Naive thymus-derived CD4-positive, alpha-beta T cell (primary cell): ENCODE data around the gene MSGN1. TPM values are rescaled to one million over a fixed set of nuclear protein-coding genes. Genes with fewer than 3 reads are reported as not detected.

ENCODE experiments used
- ATAC-seq: fragments of 150-1000 bp; cut with Tn5 transposase; 2 replicates; pipeline ENCODE4 v1.10.0; 2021; ENCODE audit warnings: mild to moderate bottlenecking, moderate library complexity
- CTCF ChIA-PET: fragments of 350-600 bp; sonication (Branson Sonifier 250); formaldehyde crosslinking; loops from one replicate; lab custom pipeline; 2021; ENCODE audit warnings: antibody characterized with exemption; lab: Charles Lee
- POLR2A ChIA-PET: fragments of 350-600 bp; sonication (Branson Sonifier 250); formaldehyde crosslinking; loops from one replicate; lab custom pipeline; 2021; ENCODE audit warnings: antibody characterized with exemption, inconsistent platforms; lab: Charles Lee
- DNase-seq, 9 donors: peaks; one replicate each; pipeline versions ENCODE4 v3.0.0 to v3.0.0-alpha.2; 2020 to 2022; ENCODE audit warnings: mixed read lengths in 1 of 9
- H3K27ac ChIP-seq: one replicate; pipeline ENCODE4 v1.7.0; 2013; ENCODE audit warnings: mild to moderate bottlenecking, low read depth, low read length, moderate library complexity
- H3K27me3 ChIP-seq, 2 donors: one replicate each; pipeline ENCODE4 v1.7.0; 2013; ENCODE audit warnings: low read length in 2 of 2, mild to moderate bottlenecking in 2 of 2, moderate library complexity in 2 of 2; ENCODE audit not compliant: control insufficient read depth in 2 of 2, insufficient read depth in 2 of 2
- H3K36me3 ChIP-seq, 3 experiments: 1 replicate in 2 of 3; 2 replicates in 1 of 3; pipeline ENCODE4 v1.7.0; 2013; ENCODE audit warnings: low read length in 3 of 3, mild to moderate bottlenecking in 3 of 3, moderate library complexity in 1 of 3; ENCODE audit not compliant: insufficient read depth in 3 of 3, control insufficient read depth in 2 of 3
- H3K4me1 ChIP-seq, 2 donors: one replicate each; pipeline ENCODE4 v1.7.0; 2013; ENCODE audit warnings: low read length in 2 of 2, mild to moderate bottlenecking in 2 of 2, moderate library complexity in 1 of 2; ENCODE audit not compliant: control insufficient read depth in 2 of 2, insufficient read depth in 2 of 2
- H3K4me3 ChIP-seq: 2 replicates; pipeline ENCODE4 v1.7.0; 2013; ENCODE audit warnings: mild to moderate bottlenecking, low read length
- H3K9me3 ChIP-seq, 3 experiments: 1 replicate in 2 of 3; 2 replicates in 1 of 3; pipeline ENCODE4 v1.7.0; 2013; ENCODE audit warnings: low read length in 3 of 3; ENCODE audit not compliant: control insufficient read depth in 2 of 3
- H3K27ac Mint-ChIP-seq, 9 donors: one replicate each; pipeline ENCODE4 v1.8.0; 2020 to 2022; ENCODE audit warnings: mixed read lengths in 9 of 9, mild to moderate bottlenecking in 8 of 9, moderate library complexity in 5 of 9, inconsistent platforms in 2 of 9
- H3K27me3 Mint-ChIP-seq, 5 donors: one replicate each; pipeline ENCODE4 v1.8.0; 2021 to 2022; ENCODE audit warnings: mixed read lengths in 5 of 5, mild to moderate bottlenecking in 1 of 5
- H3K36me3 Mint-ChIP-seq, 5 donors: one replicate each; pipeline ENCODE4 v1.8.0; 2020 to 2022; ENCODE audit warnings: mixed read lengths in 5 of 5, mild to moderate bottlenecking in 3 of 5, inconsistent platforms in 1 of 5
- H3K4me1 Mint-ChIP-seq, 7 donors: one replicate each; pipeline ENCODE4 v1.8.0; 2020 to 2022; ENCODE audit warnings: mixed read lengths in 7 of 7, mild to moderate bottlenecking in 3 of 7, inconsistent platforms in 1 of 7
- H3K4me3 Mint-ChIP-seq, 10 donors: one replicate each; pipeline ENCODE4 v1.8.0; 2020 to 2022; ENCODE audit warnings: mild to moderate bottlenecking in 10 of 10, mixed read lengths in 10 of 10, moderate library complexity in 6 of 10, inconsistent platforms in 2 of 10
- H3K9me3 Mint-ChIP-seq, 11 donors: one replicate each; pipeline ENCODE4 v1.8.0; 2020 to 2022; ENCODE audit warnings: mixed read lengths in 11 of 11, mild to moderate bottlenecking in 4 of 11, inconsistent platforms in 1 of 11, moderate library complexity in 1 of 11
- intact Hi-C, 2 donors: fragments of 100-400 bp; cut with micrococcal nuclease; formaldehyde crosslinking; loops; one replicate each; pipeline ENCODE4 v1.15.1; 2023
- polyA plus RNA-seq, 2 donors: library from polyadenylated mRNA; unstranded; fragments of 300-500 nt; fragmentation: Illumina TruSeq; gene quantifications; one replicate each; pipeline ENCODE4 v1.2.3, GENCODE V29; 2021
- total RNA-seq, 6 experiments: library from RNA in 5 of 6; stranded (reverse) in 5 of 6; gene quantifications; 1 replicate in 5 of 6; 2 replicates in 1 of 6; pipeline ENCODE4 v1.2.3 and lab custom pipeline; 2021 to 2026

Gene MSGN1
- total and polyA plus RNA-seq, 7 experiments from 2014 or later: not detected

GRCh38 chr2:17867133-17867532, 50.9 kb downstream of the MSGN1 start:
- intact Hi-C loops: no loop called here

More at GRCh38 chr2:17867133-17867532, 50.9 kb downstream of the MSGN1 start:
- Histone ChIP-seq H3K4me3 (no peak overlapping the region), H3K27me3 (no peaks in the 10 kb centered on the region), H3K36me3 (no peaks in the 10 kb centered on the region), H3K27ac (no peak overlapping the region), H3K9me3 (no peaks in the 10 kb centered on the region), H3K4me1 (no peaks in the 10 kb centered on the region)
- CTCF ChIA-PET: no interaction called here
- Mint-ChIP-seq H3K9me3 (peaks cover 0 to 5% (median 0%) of the 10 kb centered on the region in 11 donors), H3K27ac (no peak overlapping the region), H3K36me3 (no peaks in the 10 kb centered on the region), H3K4me3 (no peak overlapping the region), H3K4me1 (no peaks in the 10 kb centered on the region), H3K27me3 (peaks cover 0 to 41% (median 24%) of the 10 kb centered on the region in 5 donors)
- no peak for ATAC-seq
- no peak for DNase-seq
- POLR2A ChIA-PET: no interaction called here

Other genes with a start within 250 kb of the MSGN1 start
- 10 to 100 TPM in 4 of 5 experiments, 1 to 10 TPM in 1; 7.9 to 35.6 (median 14.6) TPM for gene SMC6, start 62.6 kb upstream of the MSGN1 start, total RNA-seq
- 10 to 100 TPM in 1 of 2 donors, 1 to 10 TPM in 1; 9.1 to 11.5 TPM for gene SMC6, start 62.6 kb upstream of the MSGN1 start, polyA plus RNA-seq
- gene GEN1, start 62.3 kb upstream of the MSGN1 start, total RNA-seq: 10 to 100 TPM in 2 of 5 experiments, 1 to 10 TPM in 3; 5.6 to 25.8 (median 8.0) TPM
- 1 to 10 TPM in 1 of 2 donors, under 1 TPM in 1; 0.44 to 1.2 TPM for gene GEN1, start 62.3 kb upstream of the MSGN1 start, polyA plus RNA-seq
- not detected for gene KCNS3, start 62.2 kb downstream of the MSGN1 start, total RNA-seq
- gene KCNS3, start 62.2 kb downstream of the MSGN1 start, polyA plus RNA-seq: not detected